B cell (primary cell): ENCODE results near the gene LDHAL6B. TPM values are rescaled to one million over a fixed set of nuclear protein-coding genes. Genes with fewer than 3 reads are reported as not detected.

ENCODE experiments used
- ATAC-seq: fragments of 200-7000 bp; cut with Tn5 transposase; one replicate; pipeline ENCODE4 v1.10.0; 2021; ENCODE audit warnings: low read depth, mild to moderate bottlenecking, moderate number of reproducible peaks, moderate library complexity
- CTCF ChIA-PET: fragments of 350-600 bp; sonication (Branson Sonifier 250); formaldehyde crosslinking; loops from one replicate; lab custom pipeline; 2021; ENCODE audit warnings: antibody characterized with exemption, inconsistent platforms; lab: Charles Lee
- POLR2A ChIA-PET: fragments of 350-600 bp; sonication (Branson Sonifier 250); formaldehyde crosslinking; loops from one replicate; lab custom pipeline; 2021; ENCODE audit warnings: antibody characterized with exemption; lab: Charles Lee
- DNase-seq: peaks from one replicate; pipeline ENCODE4 v3.0.0; 2013
- H2AFZ ChIP-seq: 2 replicates; pipeline ENCODE4 v1.6.1; 2012; ENCODE audit warnings: mild to moderate bottlenecking, low read depth, low read length; ENCODE audit not compliant: insufficient read depth, poor library complexity, severe bottlenecking
- H3K27ac ChIP-seq, 2 donors: 1 replicate in 1 of 2; 2 replicates in 1 of 2; pipeline ENCODE4 v1.5.1; 2012 to 2013; ENCODE audit warnings: low read length in 2 of 2, mild to moderate bottlenecking in 2 of 2, moderate library complexity in 1 of 2
- H3K27me3 ChIP-seq, 4 experiments: fragments of 200-600 bp in 1 of 4; sonication (generic) in 1 of 4; replicated peaks in 1 of 4; 1 replicate in 2 of 4; 2 replicates in 2 of 4; pipeline versions ENCODE4 v1.6.1 to v1.7.0; 2013 to 2016; ENCODE audit warnings: low read length in 3 of 4, mild to moderate bottlenecking in 2 of 4, mixed read lengths in 1 of 4, moderate library complexity in 1 of 4; ENCODE audit not compliant: insufficient read depth in 4 of 4, control insufficient read depth in 3 of 4; ENCODE audit errors: control extremely low read depth in 1 of 4
- H3K36me3 ChIP-seq, 2 experiments: replicated peaks in 1 of 2; 1 replicate in 1 of 2; 2 replicates in 1 of 2; pipeline versions ENCODE4 v1.6.1 to v1.7.1; 2013; ENCODE audit warnings: low read length in 1 of 2; ENCODE audit not compliant: insufficient read depth in 2 of 2, control insufficient read depth in 1 of 2; ENCODE audit errors: control extremely low read depth in 1 of 2, extremely low read depth in 1 of 2
- H3K4me1 ChIP-seq, 2 donors: fragments of 200-600 bp in 1 of 2; sonication (generic) in 1 of 2; 1 replicate in 1 of 2; 2 replicates in 1 of 2; pipeline versions ENCODE4 v1.5.1 to v1.6.1; 2013 to 2017; ENCODE audit warnings: low read length in 2 of 2; ENCODE audit not compliant: control insufficient read depth in 2 of 2, insufficient read depth in 2 of 2
- H3K4me2 ChIP-seq: replicated peaks from 2 replicates; pipeline ENCODE3; 2012; ENCODE audit warnings: mild to moderate bottlenecking, low read depth, low read length; ENCODE audit not compliant: poor library complexity, severe bottlenecking
- H3K4me3 ChIP-seq, 5 experiments: fragments of 200-600 bp in 1 of 5; sonication (generic) in 1 of 5; 1 replicate in 3 of 5; 2 replicates in 2 of 5; pipeline versions ENCODE4 v1.5.1 to v1.7.0; 2011 to 2016; ENCODE audit warnings: low read length in 4 of 5, mild to moderate bottlenecking in 4 of 5, low read depth in 2 of 5, control low read depth in 1 of 5, moderate library complexity in 1 of 5; ENCODE audit not compliant: insufficient read depth in 1 of 5; ENCODE audit errors: control extremely low read depth in 1 of 5, extremely low read depth in 1 of 5
- H3K79me2 ChIP-seq: fragments of 200-600 bp; sonication (generic); one replicate; pipeline ENCODE4 v1.6.0; 2016; ENCODE audit warnings: low read length; ENCODE audit not compliant: control insufficient read depth, insufficient read depth
- H3K9ac ChIP-seq: fragments of 200-600 bp; sonication (generic); 2 replicates; pipeline ENCODE4 v1.6.1; 2017; ENCODE audit warnings: mild to moderate bottlenecking, low read length, moderate library complexity
- H3K9me3 ChIP-seq, 3 donors: one replicate each; pipeline versions ENCODE4 v1.6.1 to v1.7.1; 2013; ENCODE audit warnings: low read length in 2 of 3; ENCODE audit not compliant: control insufficient read depth in 2 of 3, insufficient read depth in 1 of 3; ENCODE audit errors: control extremely low read depth in 1 of 3
- H4K20me1 ChIP-seq: 2 replicates; pipeline ENCODE4 v1.6.0; 2012; ENCODE audit warnings: mild to moderate bottlenecking, low read length; ENCODE audit not compliant: insufficient read depth, control insufficient read depth, poor library complexity, severe bottlenecking
- H3K27ac Mint-ChIP-seq: one replicate; pipeline ENCODE4 v1.8.0; 2021; ENCODE audit warnings: mixed read lengths
- H3K27me3 Mint-ChIP-seq: one replicate; pipeline ENCODE4 v1.8.0; 2021; ENCODE audit warnings: mixed read lengths
- H3K4me1 Mint-ChIP-seq: one replicate; pipeline ENCODE4 v1.8.0; 2021; ENCODE audit warnings: mixed read lengths
- H3K4me3 Mint-ChIP-seq: one replicate; pipeline ENCODE4 v1.8.0; 2021; ENCODE audit warnings: mixed read lengths
- H3K9me3 Mint-ChIP-seq: one replicate; pipeline ENCODE4 v1.8.0; 2022; ENCODE audit warnings: mixed read lengths; ENCODE audit not compliant: insufficient read depth
- EZH2 ChIP-seq: IDR thresholded peaks from 2 replicates; pipeline ENCODE4 v1.6.1; 2012; ENCODE audit warnings: borderline replicate concordance, low read depth, mild to moderate bottlenecking, moderate library complexity, low read length; ENCODE audit not compliant: insufficient read depth, poor library complexity, severe bottlenecking
- WGBS: methylation state at CpG from one replicate; pipeline ENCODE4 v1.1.5; 2013; ENCODE audit warnings: missing lambda C conversion rate; ENCODE audit not compliant: insufficient coverage; 5-methylcytosine and 5-hydroxymethylcytosine counted together
- intact Hi-C: fragments of 100-400 bp; cut with micrococcal nuclease; formaldehyde crosslinking; loops from one replicate; pipeline ENCODE4 v1.10.0; 2022
- polyA plus RNA-seq: library from polyadenylated mRNA; depleted of rRNA; stranded (reverse); fragments of >200 nt; gene quantifications from 2 replicates; pipeline ENCODE4 v1.2.3, GENCODE V29; 2012
- total RNA-seq, 2 donors: library from RNA; stranded (reverse); fragments of 120-200 nt in 1 of 2; gene quantifications; 1 replicate in 1 of 2; 2 replicates in 1 of 2; pipeline versions ENCODE4 v1.2.3 to v1.2.4, GENCODE V29; 2013 to 2022
- TF ChIP-seq, protein P1 (sequence below): fragments of 200-600 bp; IDR thresholded peaks from one replicate; pipeline ENCODE4 v1.8.0; 2022; ENCODE audit warnings: antibody characterized with exemption, mild to moderate bottlenecking

LDHAL6B gene
- total and polyA plus RNA-seq, 2 donors (not counting 1 experiment from before 2014, with no cell fraction given), result not detected

DNA sequence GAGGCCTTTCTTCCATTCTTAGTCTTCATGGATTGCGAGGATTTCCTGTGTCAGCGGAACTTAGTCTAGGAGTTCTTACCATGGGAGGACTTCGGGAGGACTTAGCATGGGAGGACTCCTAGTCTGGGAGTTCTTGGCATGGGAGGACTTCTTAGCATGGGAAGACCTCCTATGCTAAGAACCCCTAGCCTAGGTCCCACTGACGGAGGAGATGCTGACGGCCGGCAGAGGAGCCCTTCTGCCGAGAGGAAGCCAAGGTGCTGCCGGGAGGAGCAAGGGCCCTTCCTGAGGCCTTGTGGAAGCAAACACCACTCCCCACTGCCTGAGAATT is 35.6 kb upstream of the LDHAL6B start:
- H3K27ac Mint-ChIP-seq, result no peak overlapping the region
- peaks cover 0 to under 1% of the 10 kb centered on the region in 2 donors for H3K4me1 ChIP-seq
- no peak overlapping the region for H3K4me3 ChIP-seq
- TF ChIP-seq, protein P1, sequence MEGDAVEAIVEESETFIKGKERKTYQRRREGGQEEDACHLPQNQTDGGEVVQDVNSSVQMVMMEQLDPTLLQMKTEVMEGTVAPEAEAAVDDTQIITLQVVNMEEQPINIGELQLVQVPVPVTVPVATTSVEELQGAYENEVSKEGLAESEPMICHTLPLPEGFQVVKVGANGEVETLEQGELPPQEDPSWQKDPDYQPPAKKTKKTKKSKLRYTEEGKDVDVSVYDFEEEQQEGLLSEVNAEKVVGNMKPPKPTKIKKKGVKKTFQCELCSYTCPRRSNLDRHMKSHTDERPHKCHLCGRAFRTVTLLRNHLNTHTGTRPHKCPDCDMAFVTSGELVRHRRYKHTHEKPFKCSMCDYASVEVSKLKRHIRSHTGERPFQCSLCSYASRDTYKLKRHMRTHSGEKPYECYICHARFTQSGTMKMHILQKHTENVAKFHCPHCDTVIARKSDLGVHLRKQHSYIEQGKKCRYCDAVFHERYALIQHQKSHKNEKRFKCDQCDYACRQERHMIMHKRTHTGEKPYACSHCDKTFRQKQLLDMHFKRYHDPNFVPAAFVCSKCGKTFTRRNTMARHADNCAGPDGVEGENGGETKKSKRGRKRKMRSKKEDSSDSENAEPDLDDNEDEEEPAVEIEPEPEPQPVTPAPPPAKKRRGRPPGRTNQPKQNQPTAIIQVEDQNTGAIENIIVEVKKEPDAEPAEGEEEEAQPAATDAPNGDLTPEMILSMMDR, result no peak
- no peak for TF ChIP-seq EZH2
- no peaks in the 10 kb centered on the region for H3K79me2 ChIP-seq
- H3K9ac ChIP-seq, result no peak overlapping the region
- H3K27me3 ChIP-seq, result no peaks in the 10 kb centered on the region
- no peaks in the 10 kb centered on the region for H3K27me3 Mint-ChIP-seq
- ChIA-PET POLR2A (no interaction called here), CTCF (interaction anchor here (3.9 kb wide), 1 partner anchor 358 kb away, joined by 21 read pairs; no protein-coding TSS in a partner anchor)
- H3K4me1 Mint-ChIP-seq, result peaks cover 5% of the 10 kb centered on the region
- peaks cover 0 to 4% (median 0%) of the 10 kb centered on the region in 3 donors for H3K9me3 ChIP-seq
- H3K27ac ChIP-seq, result no peak overlapping the region
- H3K4me2 ChIP-seq, result no peak overlapping the region
- ATAC-seq, result no peak
- intact Hi-C loops, result no loop called here
- H3K4me3 Mint-ChIP-seq, result no peak overlapping the region
- no peak for DNase-seq
- H2AFZ ChIP-seq, result no peak overlapping the region
- H3K9me3 Mint-ChIP-seq, result no peaks in the 10 kb centered on the region
- 95% methylated on average over 5 of the region's 8 CpGs for WGBS
- no peaks in the 10 kb centered on the region for H4K20me1 ChIP-seq
- H3K36me3 ChIP-seq, result peaks cover 3 to 61% of the 10 kb centered on the region in 2 experiments

GRCh38 chr15:59172289-59172901 is 34.2 kb upstream of the LDHAL6B start:
- Histone ChIP-seq H2AFZ (no peak overlapping the region), H3K4me2 (no peak overlapping the region), H3K4me3 (no peak overlapping the region), H3K4me1 (no peaks in the 10 kb centered on the region), H3K27me3 (no peaks in the 10 kb centered on the region), H3K9ac (no peak overlapping the region), H4K20me1 (no peaks in the 10 kb centered on the region), H3K36me3 (peaks cover 3 to 58% of the 10 kb centered on the region in 2 experiments), H3K79me2 (no peaks in the 10 kb centered on the region), H3K9me3 (peaks cover 0 to 4% (median 0%) of the 10 kb centered on the region in 3 donors), H3K27ac (no peak overlapping the region)
- peaks cover 7% of the 10 kb centered on the region for H3K4me1 Mint-ChIP-seq
- DNase-seq (no peak), ATAC-seq (no peak)
- ChIA-PET POLR2A (interaction anchor here (0.6 kb wide), 1 partner anchor 447 kb away, joined by 3 read pairs; no protein-coding TSS in a partner anchor), CTCF (interaction anchor here (0.6 to 3.9 kb wide), 3 partner anchors 14 to 357 kb away, joined by 5 to 21 read pairs (median 5); no protein-coding TSS in a partner anchor)
- 100% methylated on average over 6 of the region's 7 CpGs for WGBS
- H3K27ac Mint-ChIP-seq, result no peak overlapping the region
- H3K9me3 Mint-ChIP-seq, result no peaks in the 10 kb centered on the region
- TF ChIP-seq, protein P1, result no peak
- TF ChIP-seq EZH2, result no peak
- no peaks in the 10 kb centered on the region for H3K27me3 Mint-ChIP-seq
- intact Hi-C loops, result no loop called here
- H3K4me3 Mint-ChIP-seq, result no peak overlapping the region
